Retinal pigment epithelial cell (primary cell): ENCODE data around the gene PAPLN.

Source experiments
- DNase-seq: peaks from one replicate; pipeline ENCODE4 v3.0.0-alpha.2; 2010; ENCODE audit warnings: low read depth
- H3K4me3 ChIP-seq: 2 replicates; pipeline ENCODE4 v1.5.1; 2011; ENCODE audit warnings: mild to moderate bottlenecking, low read length, control low read depth, moderate library complexity
- TF ChIP-seq, protein P1 (sequence below): conservative IDR thresholded peaks from 2 replicates; pipeline ENCODE4 v1.5.1; 2011; ENCODE audit warnings: low read depth, low read length, control low read depth, inconsistent platforms

The PAPLN gene

DNA sequence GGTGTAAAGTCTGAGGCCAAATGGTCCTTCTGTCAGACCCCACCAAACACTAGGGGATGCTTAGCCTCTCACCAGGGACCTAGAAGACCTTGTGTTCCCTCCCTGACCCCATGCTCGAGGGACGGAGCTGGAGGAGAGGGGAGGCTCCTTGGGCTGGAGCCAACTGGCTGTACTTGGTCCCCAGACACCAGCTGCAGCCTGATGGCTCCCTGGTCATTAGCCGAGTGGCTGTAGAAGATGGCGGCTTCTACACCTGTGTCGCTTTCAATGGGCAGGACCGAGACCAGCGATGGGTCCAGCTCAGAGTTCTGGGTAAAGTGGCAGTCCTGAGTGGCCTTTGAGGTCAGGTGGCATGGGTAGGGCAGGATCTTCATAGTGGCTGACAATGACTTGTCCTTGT lies 29.0 kb downstream of the PAPLN start:
- no peak for DNase-seq
- H3K4me3 ChIP-seq = no peak overlapping the region
- TF ChIP-seq, protein P1, sequence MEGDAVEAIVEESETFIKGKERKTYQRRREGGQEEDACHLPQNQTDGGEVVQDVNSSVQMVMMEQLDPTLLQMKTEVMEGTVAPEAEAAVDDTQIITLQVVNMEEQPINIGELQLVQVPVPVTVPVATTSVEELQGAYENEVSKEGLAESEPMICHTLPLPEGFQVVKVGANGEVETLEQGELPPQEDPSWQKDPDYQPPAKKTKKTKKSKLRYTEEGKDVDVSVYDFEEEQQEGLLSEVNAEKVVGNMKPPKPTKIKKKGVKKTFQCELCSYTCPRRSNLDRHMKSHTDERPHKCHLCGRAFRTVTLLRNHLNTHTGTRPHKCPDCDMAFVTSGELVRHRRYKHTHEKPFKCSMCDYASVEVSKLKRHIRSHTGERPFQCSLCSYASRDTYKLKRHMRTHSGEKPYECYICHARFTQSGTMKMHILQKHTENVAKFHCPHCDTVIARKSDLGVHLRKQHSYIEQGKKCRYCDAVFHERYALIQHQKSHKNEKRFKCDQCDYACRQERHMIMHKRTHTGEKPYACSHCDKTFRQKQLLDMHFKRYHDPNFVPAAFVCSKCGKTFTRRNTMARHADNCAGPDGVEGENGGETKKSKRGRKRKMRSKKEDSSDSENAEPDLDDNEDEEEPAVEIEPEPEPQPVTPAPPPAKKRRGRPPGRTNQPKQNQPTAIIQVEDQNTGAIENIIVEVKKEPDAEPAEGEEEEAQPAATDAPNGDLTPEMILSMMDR = no peak

DNA sequence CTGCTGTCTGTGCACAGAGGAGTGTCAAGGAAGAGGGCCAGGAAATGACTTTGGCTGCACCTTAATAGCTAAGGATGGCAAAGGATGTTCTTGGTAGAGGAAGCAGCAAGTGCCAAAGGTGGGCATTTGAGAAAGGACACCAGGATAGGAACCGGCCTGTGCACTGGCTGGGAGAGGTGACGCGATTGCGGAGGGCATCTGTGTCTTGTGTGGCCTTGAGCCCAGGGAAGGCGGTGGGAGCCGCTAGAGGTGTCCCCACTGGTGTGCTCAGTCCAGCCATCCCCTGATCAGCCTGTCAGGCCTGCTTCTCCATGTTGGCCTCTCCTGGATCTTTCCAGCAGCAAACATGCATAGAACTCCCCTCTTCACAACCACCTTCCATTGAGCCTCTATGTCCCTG lies 30.2 kb downstream of the PAPLN start:
- TF ChIP-seq, protein P1 = no peak
- H3K4me3 ChIP-seq = no peak overlapping the region
- no peak for DNase-seq

DNA sequence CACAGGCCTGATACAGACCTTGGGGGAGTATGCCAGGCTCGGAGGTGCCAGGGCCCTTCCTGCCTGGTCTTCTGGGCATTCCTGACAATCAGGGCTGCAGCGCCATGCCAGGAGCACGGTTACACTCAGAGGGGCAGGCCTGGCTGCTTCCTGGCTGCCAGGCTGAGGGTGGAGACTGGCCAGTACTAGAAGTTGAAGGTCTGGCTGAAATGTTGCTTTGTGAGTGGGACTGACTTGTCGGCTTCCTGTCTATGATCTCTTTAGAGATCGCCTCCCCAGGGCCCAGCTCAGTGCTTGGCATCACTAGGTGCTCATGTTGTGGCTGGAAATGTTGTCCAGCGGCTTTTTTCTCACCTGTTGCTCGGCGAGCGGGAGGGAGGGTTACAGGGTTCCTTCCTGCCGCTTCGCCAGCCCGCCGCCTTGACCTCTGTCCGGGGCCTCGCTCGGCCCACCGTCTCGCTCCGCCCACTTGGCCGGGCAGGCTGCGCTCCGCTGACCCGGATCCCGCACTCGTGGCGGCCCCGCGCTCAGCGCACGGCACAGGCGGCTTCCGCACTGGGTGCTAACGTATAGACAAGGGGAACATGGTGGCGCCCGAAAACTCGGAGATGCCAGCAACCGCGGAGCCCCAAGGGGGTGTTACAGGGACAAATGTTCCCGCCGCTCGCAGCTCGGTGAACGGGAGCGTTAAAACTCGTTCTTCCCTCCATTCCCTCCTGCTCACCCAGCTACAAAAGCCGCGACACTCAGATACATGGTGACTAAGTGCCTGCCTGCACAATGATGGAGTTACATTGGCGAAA lies 32.6 kb downstream of the PAPLN start:
- no peak for DNase-seq
- H3K4me3 ChIP-seq = peak overlapping the region; percentile 43
- TF ChIP-seq, protein P1 = no peak

DNA sequence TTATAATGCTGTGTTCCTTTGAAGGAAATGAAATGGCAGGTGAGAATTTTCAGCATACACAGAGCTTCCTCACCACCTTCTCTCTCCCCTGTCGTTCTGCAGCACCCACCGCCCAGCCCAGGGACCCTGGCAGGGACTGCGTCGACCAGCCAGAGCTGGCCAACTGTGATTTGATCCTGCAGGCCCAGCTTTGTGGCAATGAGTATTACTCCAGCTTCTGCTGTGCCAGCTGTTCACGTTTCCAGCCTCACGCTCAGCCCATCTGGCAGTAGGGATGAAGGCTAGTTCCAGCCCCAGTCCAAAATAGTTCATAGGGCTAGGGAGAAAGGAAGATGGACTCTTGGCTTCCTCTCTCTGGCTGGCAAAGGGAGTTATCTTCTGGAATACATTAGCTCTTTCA lies 35.1 kb downstream of the PAPLN start:
- TF ChIP-seq, protein P1 = no peak
- DNase-seq = no peak
- no peak overlapping the region for H3K4me3 ChIP-seq

DNA sequence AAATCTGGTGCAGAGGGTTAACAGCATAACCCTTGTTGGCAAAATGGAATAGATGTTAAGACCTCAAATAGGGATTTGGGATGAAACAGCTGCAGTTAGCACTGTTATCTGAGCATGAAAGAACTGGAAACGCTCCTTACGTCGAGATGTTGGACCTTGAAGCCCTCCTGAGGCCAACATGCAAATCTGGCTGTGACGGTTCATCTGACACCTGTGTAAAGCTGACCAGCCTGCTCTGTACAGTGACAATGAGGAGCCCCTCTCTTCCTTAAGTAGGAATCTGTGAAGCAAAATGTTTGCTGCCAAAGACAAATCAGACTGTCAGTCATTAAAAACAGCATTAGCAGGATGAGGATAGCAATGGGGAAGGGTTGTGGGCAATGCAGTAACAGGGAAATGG lies 36.5 kb downstream of the PAPLN start:
- TF ChIP-seq, protein P1 = no peak
- no peak for DNase-seq
- no peak overlapping the region for H3K4me3 ChIP-seq

DNA sequence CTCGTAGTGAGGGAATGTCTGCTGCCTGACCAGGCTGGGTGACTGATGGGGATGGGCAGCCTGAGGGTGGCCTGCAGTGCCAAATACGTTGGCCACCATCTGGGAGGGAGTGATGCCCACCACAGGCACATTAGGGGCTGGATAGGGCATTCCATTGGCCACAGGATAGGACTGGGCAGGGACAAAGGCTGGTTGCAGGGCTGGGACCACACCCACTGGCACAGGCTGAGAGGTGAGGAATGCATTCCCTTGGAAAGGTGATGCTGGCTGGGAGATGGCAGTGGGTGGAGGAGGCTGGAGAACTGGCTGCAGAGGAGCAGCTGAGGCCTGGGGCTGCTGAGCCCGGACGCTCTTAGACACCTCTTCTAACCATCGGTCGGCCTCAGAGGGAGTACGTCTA lies 39.5 kb downstream of the PAPLN start:
- DNase-seq = no peak
- TF ChIP-seq, protein P1 = no peak
- H3K4me3 ChIP-seq = no peak overlapping the region

DNA sequence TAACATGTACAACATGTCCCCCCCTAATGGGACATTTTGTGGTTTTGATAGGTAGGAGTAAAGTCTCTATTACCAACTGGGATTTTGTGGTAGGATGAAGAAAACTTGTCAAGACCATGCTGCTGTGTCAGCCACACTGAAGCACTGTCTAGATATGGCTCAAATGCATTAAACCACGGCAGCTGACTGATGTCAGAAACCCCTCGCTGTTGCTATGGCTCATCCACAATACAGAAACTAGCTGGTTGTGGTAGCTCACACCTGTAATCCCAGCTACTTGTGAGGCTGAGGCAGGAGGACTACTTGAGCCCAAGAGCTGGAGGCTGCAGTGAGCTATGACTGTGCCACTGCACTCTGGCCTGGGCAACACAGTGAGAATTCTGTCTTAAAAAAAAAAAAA lies 40.1 kb downstream of the PAPLN start:
- TF ChIP-seq, protein P1 = no peak
- DNase-seq = no peak
- no peak overlapping the region for H3K4me3 ChIP-seq
